DOHH2 (cell line): ENCODE measurements around the gene NMT2.

Source experiments
- H3F3A ChIP-seq: fragments of 200-600 bp; sonication (generic), shearing (Covaris generic); 2 replicates; pipeline ENCODE4 v1.6.0; 2016; ENCODE audit warnings: antibody characterized with exemption, mild to moderate bottlenecking; ENCODE audit not compliant: control insufficient read depth, insufficient read depth
- H3K27ac ChIP-seq: fragments of 200-600 bp; sonication (generic); 2 replicates; pipeline ENCODE4 v1.5.1; 2014; ENCODE audit warnings: low read depth, mild to moderate bottlenecking, low read length, moderate library complexity
- H3K27me3 ChIP-seq: fragments of 200-600 bp; sonication (generic); 2 replicates; pipeline ENCODE4 v1.6.1; 2014; ENCODE audit warnings: mild to moderate bottlenecking, low read length, mixed read lengths; ENCODE audit not compliant: control insufficient read depth
- H3K36me3 ChIP-seq: fragments of 200-600 bp; sonication (generic); 2 replicates; pipeline ENCODE4 v1.6.1; 2014; ENCODE audit warnings: mild to moderate bottlenecking, low read length, moderate library complexity, mixed read lengths; ENCODE audit not compliant: control insufficient read depth
- H3K4me1 ChIP-seq: fragments of 200-600 bp; sonication (generic); 2 replicates; pipeline ENCODE4 v1.6.1; 2014; ENCODE audit warnings: mild to moderate bottlenecking, low read length, mixed read lengths; ENCODE audit not compliant: control insufficient read depth
- H3K4me2 ChIP-seq: fragments of 200-600 bp; sonication (generic); 2 replicates; pipeline ENCODE4 v1.6.0; 2014; ENCODE audit warnings: mild to moderate bottlenecking, low read length, moderate library complexity
- H3K4me3 ChIP-seq: fragments of 200-600 bp; sonication (generic); 2 replicates; pipeline ENCODE4 v1.5.1; 2014; ENCODE audit warnings: mild to moderate bottlenecking, low read length, mixed read lengths
- H3K79me2 ChIP-seq: fragments of 200-600 bp; sonication (generic); 2 replicates; pipeline ENCODE4 v1.6.1; 2014; ENCODE audit warnings: mild to moderate bottlenecking, low read length, mixed read lengths; ENCODE audit not compliant: control insufficient read depth
- H3K9me2 ChIP-seq: fragments of 200-600 bp; sonication (generic); replicated peaks from 2 replicates; pipeline ENCODE4 v1.6.1; 2014; ENCODE audit warnings: mild to moderate bottlenecking, low read length, mixed read lengths; ENCODE audit not compliant: control insufficient read depth
- H3K9me3 ChIP-seq: fragments of 200-600 bp; sonication (generic); 2 replicates; pipeline ENCODE4 v1.6.1; 2014; ENCODE audit warnings: antibody characterized with exemption, low read length, mixed read lengths; ENCODE audit not compliant: control insufficient read depth, insufficient read depth
- H4K20me1 ChIP-seq: fragments of 200-600 bp; sonication (generic); 2 replicates; pipeline ENCODE4 v1.6.0; 2014; ENCODE audit warnings: low read depth, mild to moderate bottlenecking, antibody characterized with exemption, low read length, moderate library complexity; ENCODE audit not compliant: control insufficient read depth, insufficient read depth
- EZH2phosphoT487 ChIP-seq: fragments of 200-600 bp; sonication (generic); IDR thresholded peaks from 2 replicates; pipeline ENCODE4 v1.6.1; 2017; ENCODE audit warnings: borderline replicate concordance, mild to moderate bottlenecking, antibody characterized with exemption, low read length, moderate library complexity, mixed read lengths
- TF ChIP-seq, protein P1 (sequence below): fragments of 200-600 bp; sonication (generic); IDR thresholded peaks from one replicate; pipeline ENCODE4 v1.5.1; 2014; ENCODE audit warnings: antibody characterized with exemption, mild to moderate bottlenecking, low read depth, low read length; ENCODE audit not compliant: poor library complexity, severe bottlenecking

The NMT2 gene

GRCh38 chr10:15060638-15061037, 107.9 kb downstream of the NMT2 start:
- Histone ChIP-seq H3K79me2 (no peaks in the 10 kb centered on the region), H3K4me1 (no peaks in the 10 kb centered on the region), H3K9me3 (no peaks in the 10 kb centered on the region), H4K20me1 (no peaks in the 10 kb centered on the region), H3K4me2 (no peak overlapping the region), H3K27ac (no peak overlapping the region), H3K9me2 (no peaks in the 10 kb centered on the region), H3K36me3 (no peaks in the 10 kb centered on the region), H3K4me3 (no peak overlapping the region), H3K27me3 (peaks cover 10% of the 10 kb centered on the region; the same call in 1 of the 2 replicates), H3F3A (no peaks in the 10 kb centered on the region)
- TF ChIP-seq EZH2phosphoT487: no peak
- TF ChIP-seq, protein P1, sequence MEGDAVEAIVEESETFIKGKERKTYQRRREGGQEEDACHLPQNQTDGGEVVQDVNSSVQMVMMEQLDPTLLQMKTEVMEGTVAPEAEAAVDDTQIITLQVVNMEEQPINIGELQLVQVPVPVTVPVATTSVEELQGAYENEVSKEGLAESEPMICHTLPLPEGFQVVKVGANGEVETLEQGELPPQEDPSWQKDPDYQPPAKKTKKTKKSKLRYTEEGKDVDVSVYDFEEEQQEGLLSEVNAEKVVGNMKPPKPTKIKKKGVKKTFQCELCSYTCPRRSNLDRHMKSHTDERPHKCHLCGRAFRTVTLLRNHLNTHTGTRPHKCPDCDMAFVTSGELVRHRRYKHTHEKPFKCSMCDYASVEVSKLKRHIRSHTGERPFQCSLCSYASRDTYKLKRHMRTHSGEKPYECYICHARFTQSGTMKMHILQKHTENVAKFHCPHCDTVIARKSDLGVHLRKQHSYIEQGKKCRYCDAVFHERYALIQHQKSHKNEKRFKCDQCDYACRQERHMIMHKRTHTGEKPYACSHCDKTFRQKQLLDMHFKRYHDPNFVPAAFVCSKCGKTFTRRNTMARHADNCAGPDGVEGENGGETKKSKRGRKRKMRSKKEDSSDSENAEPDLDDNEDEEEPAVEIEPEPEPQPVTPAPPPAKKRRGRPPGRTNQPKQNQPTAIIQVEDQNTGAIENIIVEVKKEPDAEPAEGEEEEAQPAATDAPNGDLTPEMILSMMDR: no peak

DNA sequence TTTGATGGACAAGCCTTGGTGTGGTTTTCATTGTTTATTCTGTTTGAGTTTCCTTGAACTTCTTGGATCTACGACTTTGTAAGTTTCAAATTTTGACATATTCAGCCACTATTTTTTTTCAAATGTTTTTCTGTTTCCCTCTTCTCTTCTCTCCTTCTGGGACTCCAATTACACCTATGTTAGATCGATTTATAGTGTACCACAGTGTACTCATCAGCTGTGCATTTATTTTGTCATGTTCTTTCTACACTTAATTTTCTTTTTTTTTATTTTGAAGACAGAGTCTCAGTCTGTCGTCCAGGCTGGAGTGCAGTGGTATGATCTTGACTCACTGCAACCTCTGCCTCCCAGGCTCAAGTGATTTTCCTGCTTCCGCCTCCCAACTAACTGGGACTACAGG, 108.6 kb downstream of the NMT2 start:
- H3K27ac ChIP-seq: no peak overlapping the region
- no peaks in the 10 kb centered on the region for H3K9me2 ChIP-seq
- peaks cover 10% of the 10 kb centered on the region; the same call in 1 of the 2 replicates for H3K27me3 ChIP-seq
- H4K20me1 ChIP-seq: no peaks in the 10 kb centered on the region
- H3K9me3 ChIP-seq: no peaks in the 10 kb centered on the region
- H3K4me1 ChIP-seq: no peaks in the 10 kb centered on the region
- H3K36me3 ChIP-seq: no peaks in the 10 kb centered on the region
- H3K4me2 ChIP-seq: no peak overlapping the region
- H3F3A ChIP-seq: no peaks in the 10 kb centered on the region
- no peaks in the 10 kb centered on the region for H3K79me2 ChIP-seq
- TF ChIP-seq, protein P1: no peak
- no peak for TF ChIP-seq EZH2phosphoT487
- H3K4me3 ChIP-seq: no peak overlapping the region

- TF ChIP-seq EZH2phosphoT487: no peak
- TF ChIP-seq, protein P1: no peak
- no peak overlapping the region for H3K27ac ChIP-seq
- H3F3A ChIP-seq: no peaks in the 10 kb centered on the region
- H3K4me1 ChIP-seq: no peaks in the 10 kb centered on the region
- no peak overlapping the region for H3K4me2 ChIP-seq
- H3K4me3 ChIP-seq: no peak overlapping the region
- H3K36me3 ChIP-seq: no peaks in the 10 kb centered on the region
- no peaks in the 10 kb centered on the region for H3K9me2 ChIP-seq
- H4K20me1 ChIP-seq: no peaks in the 10 kb centered on the region
- no peaks in the 10 kb centered on the region for H3K79me2 ChIP-seq
- no peaks in the 10 kb centered on the region for H3K9me3 ChIP-seq
- peaks cover 10% of the 10 kb centered on the region; the same call in 1 of the 2 replicates for H3K27me3 ChIP-seq
These were observed 109.8 kb downstream of the NMT2 start for GRCh38 chr10:15058689-15059088.
